B cell (primary cell): ENCODE results near the gene DCAF15. TPM values are rescaled to one million over a fixed set of nuclear protein-coding genes. Genes with fewer than 3 reads are reported as not detected.
"Not testable (repeated sequence)": the region's sequence is repeated elsewhere in the genome, so short reads cannot be mapped to it uniquely, and the experiment has no call there.

ENCODE experiments used
- ATAC-seq: fragments of 200-7000 bp; cut with Tn5 transposase; one replicate; pipeline ENCODE4 v1.10.0; 2021; ENCODE audit warnings: low read depth, mild to moderate bottlenecking, moderate number of reproducible peaks, moderate library complexity
- CTCF ChIA-PET: fragments of 350-600 bp; sonication (Branson Sonifier 250); formaldehyde crosslinking; loops from one replicate; lab custom pipeline; 2021; ENCODE audit warnings: antibody characterized with exemption, inconsistent platforms; lab: Charles Lee
- POLR2A ChIA-PET: fragments of 350-600 bp; sonication (Branson Sonifier 250); formaldehyde crosslinking; loops from one replicate; lab custom pipeline; 2021; ENCODE audit warnings: antibody characterized with exemption; lab: Charles Lee
- DNase-seq: peaks from one replicate; pipeline ENCODE4 v3.0.0; 2013
- H2AFZ ChIP-seq: 2 replicates; pipeline ENCODE4 v1.6.1; 2012; ENCODE audit warnings: mild to moderate bottlenecking, low read depth, low read length; ENCODE audit not compliant: insufficient read depth, poor library complexity, severe bottlenecking
- H3K27ac ChIP-seq, 2 donors: 1 replicate in 1 of 2; 2 replicates in 1 of 2; pipeline ENCODE4 v1.5.1; 2012 to 2013; ENCODE audit warnings: low read length in 2 of 2, mild to moderate bottlenecking in 2 of 2, moderate library complexity in 1 of 2
- H3K27me3 ChIP-seq, 4 experiments: fragments of 200-600 bp in 1 of 4; sonication (generic) in 1 of 4; replicated peaks in 1 of 4; 1 replicate in 2 of 4; 2 replicates in 2 of 4; pipeline versions ENCODE4 v1.6.1 to v1.7.0; 2013 to 2016; ENCODE audit warnings: low read length in 3 of 4, mild to moderate bottlenecking in 2 of 4, mixed read lengths in 1 of 4, moderate library complexity in 1 of 4; ENCODE audit not compliant: insufficient read depth in 4 of 4, control insufficient read depth in 3 of 4; ENCODE audit errors: control extremely low read depth in 1 of 4
- H3K36me3 ChIP-seq, 2 experiments: replicated peaks in 1 of 2; 1 replicate in 1 of 2; 2 replicates in 1 of 2; pipeline versions ENCODE4 v1.6.1 to v1.7.1; 2013; ENCODE audit warnings: low read length in 1 of 2; ENCODE audit not compliant: insufficient read depth in 2 of 2, control insufficient read depth in 1 of 2; ENCODE audit errors: control extremely low read depth in 1 of 2, extremely low read depth in 1 of 2
- H3K4me1 ChIP-seq, 2 donors: fragments of 200-600 bp in 1 of 2; sonication (generic) in 1 of 2; 1 replicate in 1 of 2; 2 replicates in 1 of 2; pipeline versions ENCODE4 v1.5.1 to v1.6.1; 2013 to 2017; ENCODE audit warnings: low read length in 2 of 2; ENCODE audit not compliant: control insufficient read depth in 2 of 2, insufficient read depth in 2 of 2
- H3K4me2 ChIP-seq: replicated peaks from 2 replicates; pipeline ENCODE3; 2012; ENCODE audit warnings: mild to moderate bottlenecking, low read depth, low read length; ENCODE audit not compliant: poor library complexity, severe bottlenecking
- H3K4me3 ChIP-seq, 5 experiments: fragments of 200-600 bp in 1 of 5; sonication (generic) in 1 of 5; 1 replicate in 3 of 5; 2 replicates in 2 of 5; pipeline versions ENCODE4 v1.5.1 to v1.7.0; 2011 to 2016; ENCODE audit warnings: low read length in 4 of 5, mild to moderate bottlenecking in 4 of 5, low read depth in 2 of 5, control low read depth in 1 of 5, moderate library complexity in 1 of 5; ENCODE audit not compliant: insufficient read depth in 1 of 5; ENCODE audit errors: control extremely low read depth in 1 of 5, extremely low read depth in 1 of 5
- H3K79me2 ChIP-seq: fragments of 200-600 bp; sonication (generic); one replicate; pipeline ENCODE4 v1.6.0; 2016; ENCODE audit warnings: low read length; ENCODE audit not compliant: control insufficient read depth, insufficient read depth
- H3K9ac ChIP-seq: fragments of 200-600 bp; sonication (generic); 2 replicates; pipeline ENCODE4 v1.6.1; 2017; ENCODE audit warnings: mild to moderate bottlenecking, low read length, moderate library complexity
- H3K9me3 ChIP-seq, 3 donors: one replicate each; pipeline versions ENCODE4 v1.6.1 to v1.7.1; 2013; ENCODE audit warnings: low read length in 2 of 3; ENCODE audit not compliant: control insufficient read depth in 2 of 3, insufficient read depth in 1 of 3; ENCODE audit errors: control extremely low read depth in 1 of 3
- H4K20me1 ChIP-seq: 2 replicates; pipeline ENCODE4 v1.6.0; 2012; ENCODE audit warnings: mild to moderate bottlenecking, low read length; ENCODE audit not compliant: insufficient read depth, control insufficient read depth, poor library complexity, severe bottlenecking
- H3K27ac Mint-ChIP-seq: one replicate; pipeline ENCODE4 v1.8.0; 2021; ENCODE audit warnings: mixed read lengths
- H3K27me3 Mint-ChIP-seq: one replicate; pipeline ENCODE4 v1.8.0; 2021; ENCODE audit warnings: mixed read lengths
- H3K4me1 Mint-ChIP-seq: one replicate; pipeline ENCODE4 v1.8.0; 2021; ENCODE audit warnings: mixed read lengths
- H3K4me3 Mint-ChIP-seq: one replicate; pipeline ENCODE4 v1.8.0; 2021; ENCODE audit warnings: mixed read lengths
- H3K9me3 Mint-ChIP-seq: one replicate; pipeline ENCODE4 v1.8.0; 2022; ENCODE audit warnings: mixed read lengths; ENCODE audit not compliant: insufficient read depth
- EZH2 ChIP-seq: IDR thresholded peaks from 2 replicates; pipeline ENCODE4 v1.6.1; 2012; ENCODE audit warnings: borderline replicate concordance, low read depth, mild to moderate bottlenecking, moderate library complexity, low read length; ENCODE audit not compliant: insufficient read depth, poor library complexity, severe bottlenecking
- WGBS: methylation state at CpG from one replicate; pipeline ENCODE4 v1.1.5; 2013; ENCODE audit warnings: missing lambda C conversion rate; ENCODE audit not compliant: insufficient coverage; 5-methylcytosine and 5-hydroxymethylcytosine counted together
- intact Hi-C: fragments of 100-400 bp; cut with micrococcal nuclease; formaldehyde crosslinking; loops from one replicate; pipeline ENCODE4 v1.10.0; 2022
- polyA plus RNA-seq: library from polyadenylated mRNA; depleted of rRNA; stranded (reverse); fragments of >200 nt; gene quantifications from 2 replicates; pipeline ENCODE4 v1.2.3, GENCODE V29; 2012
- total RNA-seq, 2 donors: library from RNA; stranded (reverse); fragments of 120-200 nt in 1 of 2; gene quantifications; 1 replicate in 1 of 2; 2 replicates in 1 of 2; pipeline versions ENCODE4 v1.2.3 to v1.2.4, GENCODE V29; 2013 to 2022
- TF ChIP-seq, protein P1 (sequence below): fragments of 200-600 bp; IDR thresholded peaks from one replicate; pipeline ENCODE4 v1.8.0; 2022; ENCODE audit warnings: antibody characterized with exemption, mild to moderate bottlenecking

DCAF15 gene
- total and polyA plus RNA-seq, 2 donors (not counting 1 experiment from before 2014, with no cell fraction given): 116 to 157 TPM

DNA sequence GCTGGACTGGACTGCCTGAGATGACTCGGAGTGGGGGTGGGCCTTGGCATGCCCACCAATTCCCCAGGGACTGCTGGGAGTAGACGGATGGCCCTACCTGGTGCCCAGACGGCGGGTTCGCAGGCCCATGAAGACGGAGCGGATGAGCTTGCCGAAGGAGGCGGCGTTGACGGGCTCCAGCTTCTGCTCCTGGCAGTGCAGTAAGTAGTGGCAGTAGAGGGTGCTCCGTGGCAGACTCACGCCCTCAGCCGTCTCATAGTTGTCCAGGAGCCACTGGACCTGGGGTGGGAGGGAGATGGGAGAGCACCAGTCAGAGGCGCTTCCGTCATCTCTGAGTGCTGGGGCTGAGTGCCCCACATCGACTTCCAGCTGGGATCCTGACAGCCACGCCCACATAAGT, 17.6 kb downstream of the DCAF15 start:
- no peak for ATAC-seq
- TF ChIP-seq, protein P1, sequence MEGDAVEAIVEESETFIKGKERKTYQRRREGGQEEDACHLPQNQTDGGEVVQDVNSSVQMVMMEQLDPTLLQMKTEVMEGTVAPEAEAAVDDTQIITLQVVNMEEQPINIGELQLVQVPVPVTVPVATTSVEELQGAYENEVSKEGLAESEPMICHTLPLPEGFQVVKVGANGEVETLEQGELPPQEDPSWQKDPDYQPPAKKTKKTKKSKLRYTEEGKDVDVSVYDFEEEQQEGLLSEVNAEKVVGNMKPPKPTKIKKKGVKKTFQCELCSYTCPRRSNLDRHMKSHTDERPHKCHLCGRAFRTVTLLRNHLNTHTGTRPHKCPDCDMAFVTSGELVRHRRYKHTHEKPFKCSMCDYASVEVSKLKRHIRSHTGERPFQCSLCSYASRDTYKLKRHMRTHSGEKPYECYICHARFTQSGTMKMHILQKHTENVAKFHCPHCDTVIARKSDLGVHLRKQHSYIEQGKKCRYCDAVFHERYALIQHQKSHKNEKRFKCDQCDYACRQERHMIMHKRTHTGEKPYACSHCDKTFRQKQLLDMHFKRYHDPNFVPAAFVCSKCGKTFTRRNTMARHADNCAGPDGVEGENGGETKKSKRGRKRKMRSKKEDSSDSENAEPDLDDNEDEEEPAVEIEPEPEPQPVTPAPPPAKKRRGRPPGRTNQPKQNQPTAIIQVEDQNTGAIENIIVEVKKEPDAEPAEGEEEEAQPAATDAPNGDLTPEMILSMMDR: no peak
- TF ChIP-seq EZH2: no peak
- Histone ChIP-seq H3K27ac (no peak overlapping the region), H3K79me2 (no peaks in the 10 kb centered on the region), H3K4me2 (no peak overlapping the region), H3K9ac (no peak overlapping the region), H3K27me3 (no peaks in the 10 kb centered on the region), H3K4me3 (no peak overlapping the region), H4K20me1 (no peaks in the 10 kb centered on the region), H3K4me1 (peaks cover 0 to 4% of the 10 kb centered on the region in 2 donors), H3K36me3 (peaks cover 0 to 62% of the 10 kb centered on the region in 2 experiments), H2AFZ (no peak overlapping the region), H3K9me3 (no peaks in the 10 kb centered on the region)
- H3K27ac Mint-ChIP-seq: no peak overlapping the region
- no peak overlapping the region for H3K4me3 Mint-ChIP-seq
- WGBS: 100% methylated on average over 14 of the region's 18 CpGs
- no peaks in the 10 kb centered on the region for H3K9me3 Mint-ChIP-seq
- H3K4me1 Mint-ChIP-seq: peaks cover 7% of the 10 kb centered on the region
- intact Hi-C loops: no loop called here
- POLR2A ChIA-PET: no interaction called here
- no peak for DNase-seq
- CTCF ChIA-PET: interaction anchor here (0.6 to 2.7 kb wide), 5 partner anchors 9 to 79 kb away, joined by 3 to 7 read pairs (median 3); no protein-coding TSS in a partner anchor
- H3K27me3 Mint-ChIP-seq: no peaks in the 10 kb centered on the region

DNA sequence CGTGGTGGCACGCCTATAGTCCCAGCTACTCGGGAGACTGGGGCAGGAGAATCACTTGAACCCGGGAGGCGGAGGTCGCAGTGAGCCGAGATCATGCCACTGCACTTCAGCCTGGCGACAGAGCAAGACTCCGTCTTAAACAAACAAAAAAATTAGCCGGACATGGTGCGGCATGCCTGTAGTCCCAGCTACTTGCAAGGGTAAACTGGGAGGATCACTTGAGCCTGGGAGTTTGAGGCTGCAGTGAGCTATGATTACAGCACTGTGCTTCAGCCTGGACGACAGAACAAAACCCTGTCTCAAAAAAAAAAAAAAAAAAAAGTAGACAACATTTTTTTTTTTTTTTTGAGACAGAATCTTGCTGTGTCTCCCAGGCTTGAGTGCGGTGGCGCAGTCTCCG, 19.6 kb downstream of the DCAF15 start:
- CTCF ChIA-PET: interaction anchor here (0.6 to 2.7 kb wide), 4 partner anchors 33 to 77 kb away, joined by 3 to 7 read pairs (median 4); no protein-coding TSS in a partner anchor
- H3K4me2 ChIP-seq, H3K27ac ChIP-seq, DNase-seq, H3K27me3 ChIP-seq, H3K27ac Mint-ChIP-seq, H3K9me3 ChIP-seq, H3K4me1 Mint-ChIP-seq, H3K4me3 Mint-ChIP-seq, H3K79me2 ChIP-seq, H3K9ac ChIP-seq, H3K4me1 ChIP-seq, H3K4me3 ChIP-seq, H3K9me3 Mint-ChIP-seq, intact Hi-C loops, H2AFZ ChIP-seq, H4K20me1 ChIP-seq, H3K27me3 Mint-ChIP-seq, ATAC-seq: not testable (repeated sequence)
- POLR2A ChIA-PET: interaction anchor here (0.7 to 1.2 kb wide), 3 partner anchors 13 to 88 kb away, joined by 3 to 5 read pairs (median 4); partner anchors contain the start of gene IL27RA
- H3K36me3 ChIP-seq: peaks cover 0 to 50% of the 10 kb centered on the region in 2 experiments
- 99% methylated on average over 11 of the region's 15 CpGs for WGBS
